ENCODE measurements around the gene RYR2. TPM values are rescaled to one million over a fixed set of nuclear protein-coding genes. Genes with fewer than 3 reads are reported as not detected.
"Not testable (repeated sequence)": the region's sequence is repeated elsewhere in the genome, so short reads cannot be mapped to it uniquely, and the experiment has no call there.

RYR2 gene
- total RNA-seq, 2 donors from 2014 or later: 59.0 to 75.9 TPM

DNA sequence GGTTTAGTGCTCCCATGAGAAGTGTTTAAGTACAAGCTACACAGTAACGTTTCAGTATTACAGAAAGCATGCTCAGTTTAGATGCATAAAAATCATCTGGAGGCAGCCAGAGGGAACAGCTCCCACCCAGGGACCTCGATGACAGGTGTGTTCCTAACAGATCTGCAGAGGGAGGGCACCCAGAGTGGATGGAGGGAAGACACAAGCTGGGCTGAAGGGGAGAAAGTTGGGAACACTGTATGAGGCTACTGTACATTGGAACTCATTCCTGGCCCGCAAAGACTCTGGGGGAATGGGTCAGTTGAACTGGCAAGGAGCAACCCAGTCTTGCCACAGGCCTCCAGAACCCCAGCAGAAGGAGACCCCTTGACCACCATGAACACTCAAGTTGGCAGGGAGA is 796.3 kb downstream of the RYR2 start:
- DNase-seq (ENCODE audit: low spot score): no peak
- peaks cover 6% of the 10 kb centered on the region for H3K9me3 ChIP-seq
- no peak for ATAC-seq (ENCODE audit: insufficient number of reproducible peaks, low FRiP score, low read depth)
- TF ChIP-seq CTCF (IDR thresholded peaks at IDR 0.05): no peak
- H3K4me1 ChIP-seq (ENCODE audit: control insufficient read depth in 1 of 2, low read depth in 2 of 2): no peaks in the 10 kb centered on the region
- H3K36me3 ChIP-seq: peaks cover 6% of the 10 kb centered on the region
- H3K27me3 ChIP-seq (replicated peaks; ENCODE audit: insufficient read depth): no peaks in the 10 kb centered on the region
- no peak overlapping the region for H3K4me3 ChIP-seq
- H3K27ac ChIP-seq: no peak overlapping the region

DNA sequence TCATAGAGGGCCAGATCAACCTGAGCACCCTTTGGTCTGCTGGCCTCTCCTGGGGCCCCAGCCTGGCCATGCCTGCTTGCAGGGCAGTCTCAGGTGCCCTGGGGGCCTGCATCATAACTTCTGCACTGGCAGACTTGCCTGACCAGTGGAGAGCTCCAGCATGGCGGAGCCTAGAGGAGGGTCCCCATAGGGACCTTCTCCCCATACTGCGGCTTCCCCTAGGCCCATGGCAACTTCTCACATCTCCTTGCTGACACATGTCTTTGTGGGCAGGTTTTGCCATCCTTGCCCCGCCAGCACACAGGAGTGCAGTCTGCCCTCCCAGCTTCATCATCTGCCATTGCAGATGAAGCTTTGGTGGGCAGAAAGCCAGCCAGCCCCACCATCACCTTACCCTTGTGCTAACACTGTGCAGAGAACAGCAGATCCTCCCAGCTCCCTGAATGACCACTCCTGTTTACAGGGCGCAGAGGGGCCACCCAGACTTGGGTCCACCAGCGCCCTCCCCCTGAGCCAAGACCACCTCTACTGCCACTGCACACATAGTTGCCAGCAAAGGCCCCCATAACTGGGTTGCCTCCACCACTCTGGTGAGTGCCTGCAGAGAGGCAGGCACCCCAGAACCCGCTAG is 797.0 kb downstream of the RYR2 start:
- no peaks in the 10 kb centered on the region for H3K27me3 ChIP-seq (replicated peaks; ENCODE audit: insufficient read depth)
- no peak overlapping the region for H3K4me3 ChIP-seq
- no peak overlapping the region for H3K27ac ChIP-seq
- H3K4me1 ChIP-seq (ENCODE audit: control insufficient read depth in 1 of 2, low read depth in 2 of 2): no peaks in the 10 kb centered on the region
- TF ChIP-seq CTCF (IDR thresholded peaks at IDR 0.05): no peak
- no peaks in the 10 kb centered on the region for H3K36me3 ChIP-seq
- no peak for DNase-seq (ENCODE audit: low spot score)
- ATAC-seq (ENCODE audit: insufficient number of reproducible peaks, low FRiP score, low read depth): no peak
- peaks cover 6% of the 10 kb centered on the region for H3K9me3 ChIP-seq

- H3K9me3 ChIP-seq: peaks cover 6% of the 10 kb centered on the region
- ATAC-seq (ENCODE audit: insufficient number of reproducible peaks, low FRiP score, low read depth) (no peak), DNase-seq (ENCODE audit: low spot score) (no peak)
- no peak overlapping the region for H3K4me3 ChIP-seq
- H3K27ac ChIP-seq: no peak overlapping the region
- H3K36me3 ChIP-seq: no peaks in the 10 kb centered on the region
- H3K4me1 ChIP-seq (ENCODE audit: control insufficient read depth in 1 of 2, low read depth in 2 of 2): no peaks in the 10 kb centered on the region
- no peaks in the 10 kb centered on the region for H3K27me3 ChIP-seq (replicated peaks; ENCODE audit: insufficient read depth)
- no peak for TF ChIP-seq CTCF (IDR thresholded peaks at IDR 0.05)
Observed at GRCh38 chr1:237841485-237841884, 799.5 kb downstream of the RYR2 start.

DNA sequence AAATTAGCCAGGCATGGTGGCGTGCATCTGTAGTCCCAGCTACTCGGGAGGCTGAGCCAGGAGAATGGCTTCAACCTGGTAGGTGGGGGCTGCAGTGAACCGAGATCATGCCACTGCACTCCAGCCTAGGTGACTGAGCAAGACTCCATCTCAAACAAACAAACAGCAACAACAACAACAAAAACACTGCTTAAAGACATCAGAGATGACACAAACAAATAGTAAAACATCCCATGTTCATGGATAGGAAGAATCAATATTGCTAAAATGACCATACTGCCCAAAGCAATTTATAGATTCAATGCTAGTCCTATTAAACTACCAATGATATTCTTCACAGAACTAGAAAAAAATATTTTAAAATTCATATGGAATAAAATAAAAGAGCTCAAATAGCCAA is 801.5 kb downstream of the RYR2 start:
- not testable (repeated sequence) for DNase-seq (ENCODE audit: low spot score); H3K36me3 ChIP-seq; H3K9me3 ChIP-seq; H3K27ac ChIP-seq; H3K4me1 ChIP-seq (ENCODE audit: control insufficient read depth in 1 of 2, low read depth in 2 of 2); H3K27me3 ChIP-seq (replicated peaks; ENCODE audit: insufficient read depth); ATAC-seq (ENCODE audit: insufficient number of reproducible peaks, low FRiP score, low read depth); H3K4me3 ChIP-seq

GRCh38 chr1:237851210-237851845 is 809.3 kb downstream of the RYR2 start:
- Histone ChIP-seq H3K9me3 (no peaks in the 10 kb centered on the region), H3K4me3 (no peak overlapping the region), H3K36me3 (no peaks in the 10 kb centered on the region), H3K27ac (no peak overlapping the region), H3K4me1 (ENCODE audit: control insufficient read depth in 1 of 2, low read depth in 2 of 2) (no peaks in the 10 kb centered on the region), H3K27me3 (replicated peaks; ENCODE audit: insufficient read depth) (no peaks in the 10 kb centered on the region)
- no peak for DNase-seq (ENCODE audit: low spot score)
- no peak for TF ChIP-seq CTCF (IDR thresholded peaks at IDR 0.05)
- no peak for ATAC-seq (ENCODE audit: insufficient number of reproducible peaks, low FRiP score, low read depth)

- H3K27ac ChIP-seq: no peak overlapping the region
- no peaks in the 10 kb centered on the region for H3K36me3 ChIP-seq
- ATAC-seq (ENCODE audit: insufficient number of reproducible peaks, low FRiP score, low read depth) (no peak), DNase-seq (ENCODE audit: low spot score) (no peak)
- no peaks in the 10 kb centered on the region for H3K9me3 ChIP-seq
- no peak for TF ChIP-seq CTCF (IDR thresholded peaks at IDR 0.05)
- no peak overlapping the region for H3K4me3 ChIP-seq
- no peaks in the 10 kb centered on the region for H3K4me1 ChIP-seq (ENCODE audit: control insufficient read depth in 1 of 2, low read depth in 2 of 2)
- H3K27me3 ChIP-seq (replicated peaks; ENCODE audit: insufficient read depth): no peaks in the 10 kb centered on the region
Observed at GRCh38 chr1:237852342-237852741, 810.4 kb downstream of the RYR2 start.
